H9 (cell line): ENCODE data around the gene TMEM187. TPM values are rescaled to one million over a fixed set of nuclear protein-coding genes. Genes with fewer than 3 reads are reported as not detected.

Experiments
- DNase-seq: peaks from one replicate; pipeline ENCODE4 v3.0.0-alpha.2; 2017
- H2AFZ ChIP-seq: one replicate; pipeline ENCODE4 v1.6.1; 2013; ENCODE audit warnings: mild to moderate bottlenecking, low read length, control low read depth, moderate library complexity
- H2AK5ac ChIP-seq: 2 replicates; pipeline ENCODE4 v1.6.1; 2013; ENCODE audit warnings: low read length, control low read depth, mixed read lengths; ENCODE audit not compliant: insufficient read length
- H2BK120ac ChIP-seq: one replicate; pipeline ENCODE4 v1.6.1; 2013; ENCODE audit warnings: low read depth, mild to moderate bottlenecking, low read length, control low read depth, inconsistent platforms; ENCODE audit not compliant: poor library complexity, severe bottlenecking
- H2BK12ac ChIP-seq: 2 replicates; pipeline ENCODE4 v1.6.1; 2013; ENCODE audit warnings: low read length, control low read depth, mixed read lengths, low read depth; ENCODE audit not compliant: insufficient read length
- H2BK15ac ChIP-seq: 2 replicates; pipeline ENCODE4 v1.6.1; 2013; ENCODE audit warnings: low read depth, low read length, control low read depth
- H2BK20ac ChIP-seq: one replicate; pipeline ENCODE4 v1.6.1; 2013; ENCODE audit warnings: low read depth, mild to moderate bottlenecking, low read length, control low read depth, inconsistent platforms; ENCODE audit not compliant: poor library complexity, severe bottlenecking
- H2BK5ac ChIP-seq: 2 replicates; pipeline ENCODE4 v1.6.1; 2013; ENCODE audit warnings: low read length, control low read depth, mixed read lengths; ENCODE audit not compliant: insufficient read length
- H3K14ac ChIP-seq: 2 replicates; pipeline ENCODE4 v1.6.1; 2013; ENCODE audit warnings: low read length, control low read depth; ENCODE audit not compliant: insufficient read depth
- H3K18ac ChIP-seq: 2 replicates; pipeline ENCODE4 v1.6.1; 2013; ENCODE audit warnings: low read depth, mild to moderate bottlenecking, mixed read lengths, low read length, control low read depth; ENCODE audit not compliant: insufficient read length
- H3K23ac ChIP-seq: 2 replicates; pipeline ENCODE4 v1.6.1; 2013; ENCODE audit warnings: low read length, control low read depth, mixed read lengths, low read depth; ENCODE audit not compliant: insufficient read length
- H3K23me2 ChIP-seq: 2 replicates; pipeline ENCODE4 v1.6.1; 2013; ENCODE audit warnings: low read depth, mild to moderate bottlenecking, mixed read lengths, low read length, control low read depth; ENCODE audit not compliant: insufficient read length, poor library complexity, severe bottlenecking
- H3K27ac ChIP-seq: 2 replicates; pipeline ENCODE4 v1.5.1; 2013; ENCODE audit warnings: low read length, control low read depth, mixed read lengths, low read depth; ENCODE audit not compliant: insufficient read length
- H3K27me3 ChIP-seq: 2 replicates; pipeline ENCODE4 v1.6.1; 2013; ENCODE audit warnings: low read length, control low read depth, inconsistent platforms; ENCODE audit not compliant: insufficient read depth
- H3K4ac ChIP-seq: 2 replicates; pipeline ENCODE4 v1.6.1; 2013; ENCODE audit warnings: low read depth, mild to moderate bottlenecking, control low read depth, inconsistent platforms, low read length, moderate library complexity
- H3K4me1 ChIP-seq: 2 replicates; pipeline ENCODE4 v1.6.1; 2013; ENCODE audit warnings: low read length, control low read depth, inconsistent platforms; ENCODE audit not compliant: insufficient read depth
- H3K4me2 ChIP-seq: 2 replicates; pipeline ENCODE4 v1.6.1; 2013; ENCODE audit warnings: low read length, control low read depth, mixed read lengths; ENCODE audit not compliant: insufficient read length, insufficient read depth
- H3K56ac ChIP-seq: 2 replicates; pipeline ENCODE4 v1.6.1; 2013; ENCODE audit warnings: low read depth, mild to moderate bottlenecking, mixed read lengths, low read length, control low read depth; ENCODE audit not compliant: insufficient read length
- H3K79me1 ChIP-seq: 2 replicates; pipeline ENCODE4 v1.6.1; 2013; ENCODE audit warnings: low read depth, mild to moderate bottlenecking, moderate library complexity, low read length, control low read depth, inconsistent platforms; ENCODE audit not compliant: insufficient read depth, poor library complexity, severe bottlenecking
- H3K79me2 ChIP-seq: 2 replicates; pipeline ENCODE4 v1.6.1; 2013; ENCODE audit warnings: low read length, control low read depth, inconsistent platforms; ENCODE audit not compliant: insufficient read depth
- H3K9ac ChIP-seq: 2 replicates; pipeline ENCODE4 v1.6.1; 2013; ENCODE audit warnings: low read length, control low read depth, mixed read lengths; ENCODE audit not compliant: insufficient read length; ENCODE audit errors: extremely low read depth
- H3K9me3 ChIP-seq: one replicate; pipeline ENCODE4 v1.6.1; 2013; ENCODE audit warnings: low read depth, low read length, inconsistent platforms; ENCODE audit not compliant: control insufficient read depth
- H3T11ph ChIP-seq: one replicate; pipeline ENCODE4 v1.6.1; 2013; ENCODE audit warnings: mild to moderate bottlenecking, low read length, control low read depth, inconsistent platforms
- H4K20me1 ChIP-seq: one replicate; pipeline ENCODE4 v1.6.1; 2013; ENCODE audit not compliant: control insufficient read depth, insufficient read length, insufficient read depth
- H4K5ac ChIP-seq: 2 replicates; pipeline ENCODE4 v1.6.1; 2013; ENCODE audit warnings: low read depth, mild to moderate bottlenecking, mixed read lengths, low read length, control low read depth; ENCODE audit not compliant: insufficient read length
- H4K8ac ChIP-seq: replicated peaks from 2 replicates; pipeline ENCODE4 v1.6.1; 2013; ENCODE audit warnings: low read length, control low read depth, mixed read lengths, low read depth; ENCODE audit not compliant: insufficient read length
- H4K91ac ChIP-seq: 2 replicates; pipeline ENCODE4 v1.6.1; 2013; ENCODE audit warnings: low read depth, mild to moderate bottlenecking, moderate library complexity, mixed read lengths, low read length, control low read depth; ENCODE audit not compliant: insufficient read length
- H3K27ac Mint-ChIP-seq, 3 experiments: 2 replicates in 2 of 3; 3 replicates in 1 of 3; pipeline ENCODE4 v1.8.0; 2020 to 2021; ENCODE audit warnings: mixed read lengths in 3 of 3, mild to moderate bottlenecking in 1 of 3, moderate library complexity in 1 of 3
- H3K27me3 Mint-ChIP-seq: 2 replicates; pipeline ENCODE4 v1.8.0; 2021; ENCODE audit warnings: low read depth, mild to moderate bottlenecking, moderate library complexity, mixed read lengths
- H3K36me3 Mint-ChIP-seq, 3 experiments: 2 replicates in 2 of 3; 3 replicates in 1 of 3; pipeline ENCODE4 v1.8.0; 2020 to 2021; ENCODE audit warnings: low read depth in 3 of 3, mixed read lengths in 3 of 3; ENCODE audit not compliant: insufficient read depth in 1 of 3
- H3K4me1 Mint-ChIP-seq, 2 experiments: 2 replicates each; pipeline ENCODE4 v1.8.0; 2020; ENCODE audit warnings: mixed read lengths in 2 of 2
- H3K4me3 Mint-ChIP-seq, 2 experiments: 2 replicates in 1 of 2; 3 replicates in 1 of 2; pipeline ENCODE4 v1.8.0; 2020 to 2021; ENCODE audit warnings: mild to moderate bottlenecking in 2 of 2, mixed read lengths in 2 of 2, moderate library complexity in 1 of 2
- H3K9me3 Mint-ChIP-seq, 2 experiments: 2 replicates in 1 of 2; 3 replicates in 1 of 2; pipeline ENCODE4 v1.8.0; 2020; ENCODE audit warnings: mild to moderate bottlenecking in 2 of 2, mixed read lengths in 2 of 2, moderate library complexity in 1 of 2
- CTCF ChIP-seq: fragments of 200-600 bp; sonication (generic); conservative IDR thresholded peaks from 3 replicates; pipeline ENCODE4 v1.8.0; 2021; ENCODE audit warnings: antibody characterized with exemption, mild to moderate bottlenecking
- WGBS: extraction: QIAGEN DNeasy Blood & Tissue Kit; methylation state at CpG from one replicate; pipeline ENCODE4 v1.1.7; 2013; ENCODE audit warnings: missing lambda C conversion rate, low lambda C conversion rate, mixed read lengths; ENCODE audit not compliant: insufficient read length; ENCODE audit errors: extremely low coverage; 5-methylcytosine and 5-hydroxymethylcytosine counted together
- total RNA-seq: library from RNA; stranded (reverse); gene quantifications from 2 replicates; pipeline ENCODE4 v1.2.1, GENCODE V29; 2021

Gene TMEM187
- total RNA-seq, 1 experiment from 2014 or later: 2.7 TPM

DNA sequence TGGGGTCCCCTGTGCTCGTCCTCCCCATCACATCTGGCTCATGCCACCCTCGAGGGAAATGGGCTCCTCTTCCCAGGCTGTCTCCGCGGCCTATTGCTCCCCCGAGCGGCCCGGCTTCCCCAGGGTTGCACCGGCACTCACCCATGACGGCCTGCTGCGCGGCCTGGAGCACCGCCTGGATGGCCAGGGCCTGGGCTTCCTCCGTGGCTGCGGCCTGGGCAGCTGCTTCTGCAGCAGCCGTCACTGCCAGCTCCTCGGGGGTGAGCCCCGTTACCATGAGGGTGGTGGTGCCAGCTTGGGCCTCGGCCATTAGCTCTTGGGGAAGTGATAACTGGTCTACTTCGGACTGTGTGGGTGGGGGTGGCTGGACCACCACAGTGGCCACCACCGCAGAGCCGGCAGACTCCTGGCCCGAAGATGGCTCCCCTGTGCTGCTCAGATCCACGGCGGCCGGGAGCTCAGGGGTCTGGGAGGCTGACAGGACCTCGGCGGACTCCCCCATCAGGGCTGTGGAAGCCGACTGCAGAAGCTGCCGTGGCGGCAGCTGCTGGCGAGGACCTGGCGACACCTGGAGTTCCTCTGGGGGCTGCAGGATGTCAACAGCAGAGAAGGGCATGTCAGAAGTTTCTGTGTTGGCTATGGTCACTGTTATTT is 20.1 kb upstream of the TMEM187 start:
- H3K27me3 ChIP-seq: no peaks in the 10 kb centered on the region
- no peak overlapping the region for H3K4ac ChIP-seq
- no peak overlapping the region for H3K56ac ChIP-seq
- Mint-ChIP-seq H3K9me3 (no peaks in the 10 kb centered on the region; a peak in 2 of 5 replicates), H3K27ac (peak overlapping the region in 1 of 3 experiments; percentile 73; a peak in 1 of 7 replicates), H3K4me1 (peaks cover under 1 to 26% of the 10 kb centered on the region in 2 experiments), H3K4me3 (no peak overlapping the region), H3K27me3 (no peaks in the 10 kb centered on the region), H3K36me3 (peaks cover 64 to 90% (median 86%) of the 10 kb centered on the region in 3 experiments)
- no peaks in the 10 kb centered on the region for H4K20me1 ChIP-seq
- WGBS: no CpG with 5 or more reads among the region's 32 CpGs
- H2AFZ ChIP-seq: no peak overlapping the region
- no peak overlapping the region for H3T11ph ChIP-seq
- H3K23ac ChIP-seq: no peak overlapping the region
- no peak for TF ChIP-seq CTCF
- H4K8ac ChIP-seq: no peak overlapping the region
- no peak overlapping the region for H2BK15ac ChIP-seq
- no peak overlapping the region for H2BK12ac ChIP-seq
- H3K79me1 ChIP-seq: no peaks in the 10 kb centered on the region
- no peak overlapping the region for H2BK20ac ChIP-seq
- no peak overlapping the region for H2BK120ac ChIP-seq
- no peak overlapping the region for H3K4me2 ChIP-seq
- H3K14ac ChIP-seq: no peak overlapping the region
- H3K9me3 ChIP-seq: peaks cover 5% of the 10 kb centered on the region
- H2BK5ac ChIP-seq: no peak overlapping the region
- H3K27ac ChIP-seq: no peak overlapping the region
- no peak overlapping the region for H4K91ac ChIP-seq
- H2AK5ac ChIP-seq: no peak overlapping the region
- no peak for DNase-seq
- no peaks in the 10 kb centered on the region for H3K23me2 ChIP-seq
- no peak overlapping the region for H3K9ac ChIP-seq
- no peaks in the 10 kb centered on the region for H3K4me1 ChIP-seq
- H4K5ac ChIP-seq: no peak overlapping the region
- no peaks in the 10 kb centered on the region for H3K79me2 ChIP-seq
- H3K18ac ChIP-seq: no peak overlapping the region
